HG02588 (cell line): ENCODE results near the gene CNKSR3.
"Not testable (repeated sequence)": the region's sequence is repeated elsewhere in the genome, so short reads cannot be mapped to it uniquely, and the experiment has no call there.

Experiments used
- ATAC-seq: cut with Tn5 transposase; IDR thresholded peaks from one replicate; pipeline ENCODE4 v1.9.1; 2021; ENCODE audit warnings: mild to moderate bottlenecking, moderate library complexity; ENCODE audit not compliant: unreplicated experiment

The CNKSR3 gene

DNA sequence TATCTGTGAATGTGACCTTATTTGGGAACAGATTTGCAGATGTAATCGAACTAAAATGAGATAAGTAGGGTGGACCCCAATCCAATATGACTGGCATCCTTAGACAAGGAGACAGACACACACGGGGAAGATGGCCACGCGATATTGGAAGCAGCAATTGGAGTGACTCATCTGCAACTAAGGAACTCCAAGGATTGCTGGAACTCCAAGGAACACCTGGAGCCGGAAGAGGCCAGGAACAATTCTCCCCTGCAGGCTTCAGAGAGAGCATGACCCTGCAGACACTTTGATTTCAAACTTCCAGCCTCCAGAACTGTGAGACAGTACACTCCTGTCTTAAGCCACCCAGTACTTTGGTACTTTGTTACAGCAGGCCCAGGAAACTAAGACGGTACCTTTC, 19.5 kb upstream of the CNKSR3 start:
- no peak for ATAC-seq

DNA sequence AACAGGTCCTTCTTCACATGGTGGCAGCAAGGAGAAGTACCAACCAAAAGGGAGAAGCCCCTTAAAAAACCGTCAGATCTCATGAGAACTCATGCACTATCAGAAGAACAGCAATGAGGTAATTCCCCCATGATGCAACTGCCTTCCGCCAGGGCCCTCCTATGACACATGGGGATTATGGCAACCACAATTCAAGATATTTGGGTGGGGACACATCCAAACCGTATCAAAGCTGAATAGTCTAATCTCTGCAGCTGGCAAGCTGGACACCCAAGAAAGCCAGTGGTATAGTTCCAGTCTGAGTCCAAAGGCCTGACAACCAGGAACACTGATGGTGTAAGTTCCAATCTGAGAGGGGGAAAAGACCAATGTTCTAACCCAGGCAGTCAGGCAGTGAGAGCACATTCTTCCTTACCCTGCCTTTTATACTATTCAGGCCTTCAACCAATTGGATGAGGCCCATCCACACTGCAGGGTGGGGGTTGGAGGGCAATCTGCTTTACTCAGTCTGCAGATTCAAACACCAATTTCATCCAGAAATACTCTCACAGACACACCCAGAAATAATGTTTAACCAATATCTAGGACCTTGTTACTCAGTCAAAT, 17.9 kb upstream of the CNKSR3 start:
- ATAC-seq = no peak

DNA sequence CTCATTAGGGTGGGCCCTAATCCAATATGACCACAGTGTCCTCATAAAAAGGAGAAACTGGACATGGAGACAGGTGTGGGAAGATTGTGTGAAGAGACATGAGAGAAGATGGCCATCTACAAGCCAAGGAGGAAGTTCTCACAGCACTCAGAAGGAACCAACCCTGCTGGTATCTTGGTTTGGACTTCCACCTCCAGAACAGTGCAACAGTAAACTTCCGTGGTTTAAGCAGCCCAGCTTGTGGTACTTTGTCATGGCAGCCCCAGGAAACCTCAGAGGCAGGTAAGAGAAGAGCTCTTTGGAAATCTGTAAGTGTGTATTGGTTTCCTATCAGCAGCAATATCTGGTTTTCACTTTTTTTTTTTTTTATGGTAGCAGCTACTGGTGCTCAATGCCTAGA, 16.5 kb upstream of the CNKSR3 start:
- ATAC-seq = no peak

DNA sequence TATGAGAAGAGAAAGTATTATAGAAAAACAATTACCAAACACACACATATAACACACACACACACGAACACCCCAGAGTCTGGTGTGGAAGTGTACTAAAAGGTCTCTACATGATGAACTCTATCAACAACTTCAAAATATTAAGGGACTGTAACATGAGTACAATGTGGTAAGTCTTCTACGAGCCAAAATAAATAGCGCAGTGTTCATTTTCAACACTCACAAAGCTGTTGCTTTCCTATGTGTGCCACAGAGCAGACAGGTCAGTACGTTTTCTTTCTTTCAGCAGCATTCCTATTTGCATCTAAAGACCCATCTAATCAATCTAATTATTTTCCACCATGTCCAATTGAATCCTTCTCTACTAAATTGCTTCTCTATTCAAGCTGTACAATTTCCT, 12.1 kb upstream of the CNKSR3 start:
- ATAC-seq = no peak

DNA sequence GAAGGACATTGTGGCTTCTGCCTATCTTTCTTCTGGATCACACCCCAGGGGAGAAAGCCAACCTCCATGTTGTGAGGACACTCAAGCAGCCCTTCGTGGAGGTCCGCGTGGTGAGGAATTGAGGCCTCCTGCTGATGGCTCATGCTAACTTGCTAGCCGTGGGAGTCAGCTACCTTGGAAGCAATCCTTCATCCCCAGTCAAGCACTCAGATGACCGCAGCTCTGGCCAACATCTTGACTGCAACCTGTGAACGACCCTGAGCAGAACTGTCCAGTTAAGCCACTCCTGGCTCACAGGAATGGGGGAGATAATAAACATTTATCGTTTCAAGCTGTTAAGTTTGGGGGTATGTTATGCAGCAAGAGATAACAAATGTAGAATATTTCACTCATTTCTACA, 10.9 kb upstream of the CNKSR3 start:
- no peak for ATAC-seq

DNA sequence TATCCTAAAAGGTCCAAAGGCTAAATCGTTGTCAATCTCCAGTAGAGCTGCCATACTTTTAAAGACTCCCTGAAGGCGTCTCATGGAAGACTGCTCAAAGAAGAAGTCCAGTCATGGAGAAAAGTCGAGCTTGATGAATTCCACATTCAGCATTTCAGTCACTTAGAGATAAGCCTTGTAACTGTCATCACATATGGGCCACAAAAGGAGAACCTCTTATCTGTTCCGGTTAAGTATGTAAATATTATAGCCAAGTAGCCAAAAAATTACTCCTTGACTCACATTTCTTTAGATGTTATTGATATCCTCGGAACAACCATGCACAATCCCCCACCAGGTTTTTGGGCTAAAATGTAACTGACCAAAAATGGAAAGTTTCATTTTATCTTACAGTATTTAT, 9.8 kb upstream of the CNKSR3 start:
- no peak for ATAC-seq

DNA sequence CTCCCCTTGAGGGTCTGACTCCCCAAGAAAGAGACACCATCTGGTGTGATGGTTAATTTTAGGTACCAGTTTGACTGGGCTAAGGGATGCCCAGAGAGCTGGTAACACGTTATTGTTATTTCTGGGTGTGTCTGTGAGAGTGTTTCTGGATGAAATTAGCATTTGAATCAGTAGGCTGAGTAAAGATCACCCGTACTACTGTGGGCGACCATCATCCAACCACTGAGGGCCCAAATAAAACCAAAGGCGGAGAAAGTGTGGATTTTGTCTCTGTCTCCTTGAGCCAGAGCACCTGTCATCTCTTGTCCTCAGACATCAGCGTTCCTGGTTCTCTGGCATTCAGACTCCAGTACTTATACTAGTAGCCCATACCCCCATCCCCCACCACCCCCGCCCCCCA, 7.9 kb upstream of the CNKSR3 start:
- ATAC-seq = no peak

DNA sequence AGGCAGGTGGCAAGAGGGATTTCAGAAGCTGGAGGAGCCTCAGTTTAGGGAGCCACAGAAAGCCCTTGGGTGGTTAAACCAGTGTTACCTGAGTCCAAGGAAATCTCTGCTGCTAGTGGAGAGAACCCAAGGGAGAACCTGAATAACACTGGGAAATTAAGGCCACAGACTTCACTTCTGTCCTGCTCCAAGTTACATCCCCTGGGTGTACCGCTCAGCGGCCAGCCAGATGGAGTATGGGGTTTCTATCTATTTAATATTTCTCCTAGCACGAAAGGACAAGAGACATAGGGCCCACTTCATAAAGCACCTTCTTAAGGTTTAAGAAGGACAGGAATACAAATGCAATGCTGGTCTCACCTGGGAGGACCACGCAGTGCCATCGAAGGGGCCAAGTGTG, 5.8 kb upstream of the CNKSR3 start:
- no peak for ATAC-seq

DNA sequence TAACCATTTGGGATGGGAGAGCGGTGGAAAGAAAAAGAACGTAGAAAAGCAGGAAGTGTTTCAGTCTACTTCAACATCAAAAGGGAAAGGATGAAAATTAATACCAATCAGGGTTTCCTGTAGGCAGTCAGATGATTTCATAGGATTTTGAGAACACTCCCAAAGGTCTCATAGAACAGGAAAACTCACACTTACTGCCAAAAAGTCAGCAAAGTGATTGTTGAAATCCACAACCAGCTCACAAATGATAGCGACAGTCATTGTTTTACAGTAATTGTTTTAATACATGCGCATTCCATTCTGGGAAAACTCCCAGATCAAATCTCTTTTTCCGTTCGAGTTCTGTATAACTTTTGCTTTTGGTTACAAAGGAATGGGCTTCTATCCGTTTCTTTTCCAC, 5.3 kb upstream of the CNKSR3 start:
- no peak for ATAC-seq

DNA sequence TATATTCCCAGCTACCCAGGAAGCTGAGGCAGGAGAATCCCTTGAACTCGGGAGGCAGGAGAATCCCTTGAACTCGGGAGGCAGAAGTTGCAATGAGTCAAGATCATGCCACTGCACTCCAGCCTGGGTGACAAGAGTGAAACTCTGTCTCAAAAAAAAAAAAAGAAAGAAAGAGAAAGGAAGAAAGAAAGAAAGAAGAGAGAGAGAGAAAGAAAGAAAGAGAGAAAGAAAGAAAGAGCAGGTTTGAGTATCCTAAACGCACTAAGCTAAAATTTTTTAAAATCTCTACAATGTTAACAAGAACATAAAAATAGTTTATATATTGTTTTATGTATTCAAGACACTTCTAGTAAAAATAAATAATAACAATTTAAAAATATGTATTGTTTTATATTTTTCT, 4.6 kb upstream of the CNKSR3 start:
- not testable (repeated sequence) for ATAC-seq

DNA sequence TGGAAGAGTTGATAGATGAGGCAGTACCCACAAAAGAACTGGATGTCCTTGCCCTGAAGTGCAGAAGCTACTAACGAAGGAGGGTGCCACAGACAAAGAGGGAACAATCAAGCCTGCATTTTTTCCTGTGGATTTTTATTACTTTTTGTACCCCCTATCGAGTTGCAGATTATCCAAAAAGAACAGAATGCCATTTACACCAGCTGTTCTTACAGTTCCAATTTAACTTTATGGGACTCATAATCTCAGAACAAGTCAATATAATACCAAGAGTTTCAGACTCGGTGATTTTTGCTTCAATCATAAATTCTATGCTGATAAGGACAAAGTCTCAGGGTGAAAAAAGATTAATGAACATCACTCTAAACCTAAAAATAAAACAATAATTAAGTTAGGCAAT, 4.0 kb upstream of the CNKSR3 start:
- ATAC-seq = no peak

DNA sequence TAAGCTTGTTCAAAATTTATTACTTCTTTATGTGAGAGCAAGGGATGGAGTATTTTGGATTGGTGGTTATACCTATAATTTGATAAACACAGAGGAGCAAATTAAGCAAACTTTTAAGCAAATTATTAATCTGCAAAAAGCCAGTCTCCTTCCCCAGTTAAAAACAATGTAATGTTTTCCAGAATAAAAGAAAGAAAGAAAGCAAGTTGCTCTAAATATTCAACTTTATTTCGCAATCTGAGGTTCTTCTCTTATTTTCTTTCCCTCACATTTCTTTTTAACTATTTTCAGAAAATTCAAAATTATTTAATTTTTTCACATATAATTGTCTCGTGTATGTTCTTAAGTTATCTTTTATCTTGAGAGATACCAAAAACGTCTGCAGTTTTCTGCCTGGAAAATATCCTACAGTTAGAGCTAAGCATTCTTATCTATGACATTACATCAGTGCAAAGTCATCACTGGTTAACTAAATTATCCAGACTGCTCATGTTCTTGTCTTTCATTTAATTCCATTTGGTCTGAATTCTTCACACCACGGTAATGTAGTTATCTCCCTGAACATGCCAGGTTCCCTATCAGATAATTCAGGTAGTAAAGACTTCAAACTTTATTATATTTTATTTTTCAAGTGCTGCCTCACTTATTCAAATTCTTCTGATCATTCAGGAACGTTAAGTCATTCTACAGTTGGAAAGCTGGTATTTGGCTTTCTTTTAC, 3.3 kb upstream of the CNKSR3 start:
- no peak for ATAC-seq

DNA sequence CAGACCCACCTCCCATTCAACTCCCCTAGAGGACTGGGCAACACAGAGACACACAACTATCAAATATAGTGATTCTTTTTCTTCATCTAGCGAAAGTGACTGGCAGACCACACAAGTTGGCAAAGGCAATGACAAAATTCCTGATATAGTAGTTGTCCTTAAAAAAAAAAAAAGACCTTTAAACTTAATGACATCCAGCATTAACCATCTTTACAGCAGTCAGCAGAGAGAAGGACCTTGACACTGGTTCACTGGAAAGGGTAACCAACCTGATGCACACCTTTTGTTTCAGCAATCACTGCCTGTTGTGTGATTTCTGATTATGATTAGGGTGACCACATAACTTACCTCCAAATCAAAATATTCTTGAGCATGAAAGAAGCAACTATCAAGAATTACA, 1.7 kb upstream of the CNKSR3 start:
- no peak for ATAC-seq

DNA sequence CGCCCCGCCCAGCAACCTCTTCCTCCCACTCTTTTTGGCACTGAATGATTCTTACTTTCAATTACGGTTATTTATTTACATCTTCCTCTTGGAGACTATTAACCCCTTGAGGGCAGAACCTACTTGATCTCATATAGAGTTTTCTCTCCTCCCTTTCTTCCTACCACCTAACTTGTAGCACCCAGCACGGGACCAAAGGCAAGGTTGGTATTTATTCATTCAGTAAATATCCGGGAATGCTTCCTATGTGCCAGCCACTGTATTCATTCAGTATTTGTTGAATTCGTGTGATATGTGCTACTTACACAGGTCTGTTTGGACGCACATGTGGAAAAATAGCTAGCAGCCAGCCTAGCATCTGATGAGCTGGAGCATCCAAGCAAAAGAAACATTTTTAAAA, 1.3 kb upstream of the CNKSR3 start:
- no peak for ATAC-seq

DNA sequence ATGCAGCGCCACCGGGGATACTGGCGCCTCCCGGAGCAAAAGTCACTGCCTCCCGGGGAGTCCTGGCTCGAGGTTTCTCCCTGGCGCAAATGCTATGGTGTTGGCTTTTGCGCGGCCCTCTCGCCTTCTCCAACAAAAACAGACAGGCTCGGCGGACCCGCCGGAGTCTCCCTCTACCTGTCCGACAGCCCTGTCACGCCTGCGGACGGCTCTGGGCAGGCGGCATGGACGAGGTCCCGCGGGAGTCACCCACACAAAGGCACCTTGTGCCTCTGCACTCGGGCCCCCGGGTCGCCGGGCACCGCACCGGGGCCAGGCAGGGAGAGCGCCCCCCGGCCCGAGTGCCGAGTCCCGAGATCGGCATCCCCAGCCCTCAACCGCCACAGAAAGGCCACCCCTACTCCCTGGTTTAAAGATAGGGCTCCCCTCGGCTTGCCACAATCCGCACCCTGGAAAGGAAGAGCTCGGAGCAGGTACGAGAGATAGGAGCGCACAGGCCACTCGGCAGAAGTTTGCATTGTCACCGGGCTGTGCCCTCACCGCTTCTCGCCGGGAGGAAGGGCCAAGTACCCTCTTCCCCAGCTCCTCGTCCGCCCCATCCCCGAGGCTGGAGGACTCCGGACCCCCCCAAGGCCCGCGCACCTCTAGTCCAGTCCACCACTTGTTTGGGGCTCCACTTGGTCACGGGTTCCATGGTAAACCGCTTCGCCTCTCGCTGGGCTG, 903 bp downstream of the CNKSR3 start:
- peak; percentile 22 for ATAC-seq

DNA sequence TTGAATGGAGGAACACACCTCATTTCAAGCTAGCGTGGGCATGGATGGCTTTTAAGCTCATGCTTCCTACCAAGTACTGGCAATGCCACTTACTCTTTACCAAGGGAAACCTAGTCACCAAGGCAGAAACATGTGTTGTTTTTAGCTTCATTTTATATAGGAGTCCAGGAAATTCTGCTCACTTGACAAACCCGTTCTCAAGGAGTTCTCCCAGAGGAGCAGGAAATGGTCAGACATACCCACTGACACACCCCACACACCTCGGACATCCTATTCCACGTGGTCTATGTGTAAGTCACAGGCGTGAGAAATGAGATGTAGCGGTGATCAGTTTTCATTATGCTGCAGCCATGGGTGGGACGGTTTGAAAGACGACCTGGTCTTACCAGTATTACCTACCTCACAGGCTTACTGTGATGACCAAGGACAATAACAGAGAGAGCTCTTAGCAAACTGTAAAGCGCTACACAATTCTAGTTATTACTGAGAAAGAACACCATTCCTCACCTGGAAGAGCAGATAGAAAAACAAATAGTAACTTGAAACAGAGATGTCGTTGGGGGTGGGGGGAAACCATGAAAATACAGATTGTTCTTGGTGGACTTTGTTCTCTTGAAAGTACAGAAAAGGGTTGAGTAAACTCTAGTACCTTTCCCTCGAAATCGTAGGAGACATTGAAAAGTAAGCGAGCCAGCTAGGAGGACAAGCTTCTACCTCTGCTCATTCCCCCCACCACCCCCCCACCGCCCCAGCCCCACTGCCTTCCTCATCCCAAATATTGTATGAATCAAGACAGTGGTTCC, 1.7 kb downstream of the CNKSR3 start:
- ATAC-seq = no peak

DNA sequence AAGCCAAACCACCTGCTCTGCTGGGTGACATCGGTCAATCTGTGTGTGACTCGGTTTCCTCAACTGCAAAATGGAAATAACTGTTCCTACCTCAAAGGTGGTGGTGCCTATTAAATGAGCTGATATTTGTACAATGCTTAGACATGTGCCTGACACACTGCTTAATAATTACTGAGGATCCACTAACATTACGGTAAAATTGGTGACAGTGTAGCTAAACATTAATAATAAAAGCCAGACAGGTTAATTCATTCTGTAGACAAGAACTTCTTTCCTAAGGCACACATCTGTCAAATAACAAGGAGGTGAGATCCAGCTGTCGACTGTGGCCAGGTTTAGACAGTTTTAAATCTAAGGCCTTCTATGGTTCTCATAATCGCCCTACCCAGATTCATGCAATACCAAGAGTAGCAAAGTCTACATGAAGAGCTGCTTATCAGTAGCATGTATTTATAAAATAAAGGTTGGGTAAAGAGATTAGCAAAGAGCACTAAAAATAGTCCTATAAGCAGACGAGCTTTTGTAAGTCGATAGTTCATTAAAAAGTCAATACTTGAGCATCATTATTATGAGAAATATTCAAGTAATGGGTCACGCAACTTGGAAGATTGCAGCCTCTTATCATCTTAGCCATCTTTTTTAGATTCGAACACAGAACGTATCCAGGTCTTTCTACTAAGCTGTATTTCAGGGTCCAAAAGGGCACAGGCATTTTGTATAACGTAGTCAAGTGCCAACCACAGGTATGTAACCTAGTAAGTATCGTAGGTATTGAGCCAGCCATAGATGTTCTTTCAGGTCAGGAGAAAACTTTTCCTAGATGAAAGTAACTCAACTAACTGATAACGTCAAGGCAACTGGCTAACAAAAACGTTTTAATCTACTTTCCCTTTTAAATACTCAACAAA, 3.2 kb downstream of the CNKSR3 start:
- no peak for ATAC-seq

DNA sequence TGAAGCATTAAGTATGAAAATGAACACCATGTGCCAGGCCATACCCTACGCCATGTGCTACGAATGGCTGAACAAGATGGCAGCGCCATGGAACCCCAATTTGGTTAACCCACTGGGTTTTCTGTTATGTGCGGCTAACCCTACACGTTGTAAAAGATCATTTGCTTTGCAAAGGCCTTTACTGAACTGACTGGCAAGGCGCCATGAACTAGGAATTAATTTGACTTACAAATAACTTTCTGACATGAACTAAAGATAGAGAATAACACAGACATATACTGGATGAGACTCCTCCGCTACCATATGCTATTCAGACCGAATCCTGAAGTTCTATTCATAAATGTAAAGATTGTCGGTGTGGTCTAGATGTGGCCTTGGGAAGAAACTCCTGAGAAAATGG, 3.9 kb downstream of the CNKSR3 start:
- no peak for ATAC-seq

DNA sequence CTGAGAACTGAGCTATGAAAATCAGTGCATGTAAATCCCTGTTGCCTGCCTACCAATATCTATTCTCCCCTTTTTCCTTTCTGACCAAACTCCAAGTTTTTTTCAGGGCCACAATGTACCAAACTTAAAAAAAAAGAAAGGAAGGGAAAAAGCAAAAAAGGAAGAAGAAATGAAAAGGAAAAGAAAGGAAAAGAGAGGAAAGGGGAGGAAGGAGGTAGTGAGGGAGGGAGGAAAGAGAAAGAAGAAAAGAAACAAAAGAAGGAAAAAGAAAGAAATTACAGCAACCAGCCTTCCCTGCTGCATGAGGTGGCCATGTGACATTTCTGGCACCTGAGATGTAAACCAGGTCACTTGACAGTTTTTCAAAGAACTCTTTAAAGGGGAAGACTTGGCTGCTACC, 4.4 kb downstream of the CNKSR3 start:
- no peak for ATAC-seq

DNA sequence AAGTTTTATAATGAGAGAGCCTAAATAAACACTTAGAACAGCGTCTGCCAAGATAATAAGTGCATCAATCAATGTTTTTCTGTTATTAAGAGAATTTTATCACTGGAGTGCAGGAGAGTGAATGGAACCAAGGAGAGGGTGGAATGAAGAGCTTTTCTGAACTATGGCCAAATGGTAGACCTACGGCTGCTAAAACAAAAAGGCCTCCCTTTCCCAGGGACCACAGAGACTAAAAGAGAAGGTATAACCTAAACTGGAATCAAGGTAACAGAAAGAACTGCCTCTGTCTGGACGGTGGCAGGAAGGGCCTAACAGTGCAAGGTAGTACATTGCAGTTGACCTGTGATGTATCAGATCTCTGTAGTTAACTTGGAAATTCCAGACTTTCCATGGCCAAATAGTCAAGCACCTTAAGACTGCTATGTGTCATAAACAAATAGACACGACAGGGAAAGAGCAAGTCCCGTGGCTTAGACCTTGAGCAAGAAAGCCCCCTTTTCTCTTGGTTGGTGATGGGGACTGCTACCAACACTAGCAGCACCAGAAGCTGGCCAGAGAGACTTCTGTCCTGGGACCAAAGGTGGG, 5.5 kb downstream of the CNKSR3 start:
- no peak for ATAC-seq
